K562 (cell line): ENCODE results near the gene OR10G7. TPM values are rescaled to one million over a fixed set of nuclear protein-coding genes. Genes with fewer than 3 reads are reported as not detected.

Experiments used
- ATAC-seq: fragments of 200-7000 bp; cut with Tn5 transposase; 3 replicates; pipeline ENCODE4 v1.9.1; 2020; ENCODE audit warnings: moderate library complexity
- BruUV-seq: library from RNA; stranded (reverse); fragments of 400-500 nt; replicated peaks from 2 replicates; lab custom pipeline; 2021; lab: Mats Ljungman, UMichigan
- CTCF ChIA-PET: fragments of 300-600 bp; formaldehyde crosslinking; extraction: SDS; loops from one replicate; lab custom pipeline; 2021; ENCODE audit warnings: low intra/inter-chr PET ratio; lab: Yijun Ruan, JAX
- POLR2A ChIA-PET: fragments of 300-600, 350-650 bp; sonication (Branson Sonifier 250); formaldehyde crosslinking; extraction: SDS; loops from one replicate; lab custom pipeline; 2021; ENCODE audit warnings: antibody characterized with exemption, inconsistent platforms; lab: Yijun Ruan, JAX
- DNase-seq, 4 experiments: peaks; one replicate each; pipeline versions ENCODE4 v3.0.0 to v3.0.0-alpha.2; 2011 to 2018; ENCODE audit warnings: low spot score in 3 of 4, mixed read lengths in 3 of 4; ENCODE audit errors: extremely low read depth in 1 of 4
- FAIRE-seq: peaks from 2 replicates; lab custom pipeline; 2011; peaks lifted over from hg19 to GRCh38; lab: Jason Lieb, UNC
- H2AFZ ChIP-seq: 2 replicates; pipeline ENCODE4 v1.6.0; 2011; ENCODE audit warnings: low read depth, low read length, control low read depth, inconsistent platforms
- H3K27ac ChIP-seq: fragments of 200-600 bp; 3 replicates; pipeline ENCODE4 v1.8.0; 2011; ENCODE audit warnings: low read depth, mild to moderate bottlenecking, control low read depth, inconsistent platforms, low read length, moderate library complexity, mixed read lengths; ENCODE audit errors: extremely low read depth
- H3K27me3 ChIP-seq, 2 experiments: fragments of 300-600 bp in 1 of 2; 2 replicates in 1 of 2; 3 replicates in 1 of 2; pipeline versions ENCODE4 v1.6.0 to v1.8.0; 2011; ENCODE audit warnings: inconsistent platforms in 2 of 2, low read length in 2 of 2, mild to moderate bottlenecking in 1 of 2, mixed read lengths in 1 of 2, moderate library complexity in 1 of 2; ENCODE audit not compliant: control insufficient read depth in 2 of 2, insufficient read depth in 2 of 2
- H3K36me3 ChIP-seq: fragments of 300-600 bp; 3 replicates; pipeline ENCODE4 v1.8.0; 2011; ENCODE audit warnings: mild to moderate bottlenecking, low read length, inconsistent platforms; ENCODE audit not compliant: control insufficient read depth, insufficient read depth
- H3K4me1 ChIP-seq, 2 experiments: fragments of 200-600 bp in 1 of 2; replicated peaks in 1 of 2; 2 replicates in 1 of 2; 3 replicates in 1 of 2; pipeline versions ENCODE4 v1.5.1 to v1.8.0; 2011; ENCODE audit warnings: inconsistent platforms in 2 of 2, low read length in 2 of 2, mild to moderate bottlenecking in 1 of 2, mixed read lengths in 1 of 2, moderate library complexity in 1 of 2; ENCODE audit not compliant: control insufficient read depth in 2 of 2, insufficient read depth in 2 of 2
- H3K4me2 ChIP-seq: 2 replicates; pipeline ENCODE4 v1.6.1; 2011; ENCODE audit warnings: low read length, control low read depth, inconsistent platforms, mixed read lengths; ENCODE audit not compliant: insufficient read depth
- H3K4me3 ChIP-seq: fragments of 200-600 bp; sonication (generic), shearing (Covaris generic); 2 replicates; pipeline ENCODE4 v1.5.1; 2016; ENCODE audit warnings: control low read depth, inconsistent platforms
- H3K79me2 ChIP-seq: fragments of 200-600 bp; 3 replicates; pipeline ENCODE4 v1.8.0; 2011; ENCODE audit warnings: low read length, inconsistent platforms; ENCODE audit not compliant: control insufficient read depth, insufficient read depth
- H3K9ac ChIP-seq, 2 experiments: 2 replicates each; pipeline versions ENCODE4 v1.6.0 to v1.6.1; 2011; ENCODE audit warnings: low read depth in 2 of 2, low read length in 2 of 2, control low read depth in 1 of 2, inconsistent platforms in 1 of 2, mild to moderate bottlenecking in 1 of 2, mixed read lengths in 1 of 2; ENCODE audit not compliant: insufficient read depth in 1 of 2
- H3K9me1 ChIP-seq: one replicate; pipeline ENCODE4 v1.6.0; 2011; ENCODE audit warnings: inconsistent platforms, mild to moderate bottlenecking, low read length, moderate library complexity; ENCODE audit not compliant: control insufficient read depth, insufficient read depth
- H3K9me3 ChIP-seq: replicated peaks from 2 replicates; pipeline ENCODE4 v1.5.1; 2011; ENCODE audit warnings: low read depth, low read length, inconsistent platforms; ENCODE audit not compliant: control insufficient read depth, insufficient read depth
- H4K20me1 ChIP-seq: replicated peaks from 2 replicates; pipeline ENCODE4 v1.6.1; 2011; ENCODE audit warnings: low read length, inconsistent platforms, mixed read lengths; ENCODE audit not compliant: control insufficient read depth, insufficient read depth
- ELF4 ChIP-seq: fragments of 450-650 bp; formaldehyde crosslinking; IDR thresholded peaks from 2 replicates; pipeline ENCODE4 v1.4.0; 2022; ENCODE audit warnings: missing genetic modification characterization
- FOXP1 ChIP-seq: sonication (generic); formaldehyde crosslinking; IDR thresholded peaks from 2 replicates; pipeline ENCODE4 v1.8.0; 2022; ENCODE audit warnings: mild to moderate bottlenecking, missing genetic modification reagents
- IFI16 ChIP-seq: fragments of 250-450 bp; sonication (Bioruptor Pico); IDR thresholded peaks from 2 replicates; pipeline ENCODE4 v2.1.2; 2022; ENCODE audit warnings: mild to moderate bottlenecking, inconsistent platforms
- JUN ChIP-seq, 2 experiments: sonication (generic) in 1 of 2; formaldehyde crosslinking in 1 of 2; IDR thresholded peaks; 2 replicates each; pipeline versions ENCODE4 v1.6.1 to v1.8.0; 2012 to 2022; ENCODE audit warnings: borderline replicate concordance in 2 of 2, mild to moderate bottlenecking in 2 of 2, improper control_type of control experiment in 1 of 2, low read depth in 1 of 2, low read length in 1 of 2, missing genetic modification reagents in 1 of 2
- PYGO2 ChIP-seq: fragments of 450-650 bp; IDR thresholded peaks from 2 replicates; pipeline ENCODE4 v1.6.1; 2016; ENCODE audit warnings: mild to moderate bottlenecking, missing genetic modification characterization, moderate library complexity, missing compliant biosample characterization
- RAD51 ChIP-seq: fragments of 450-650 bp; IDR thresholded peaks from 2 replicates; pipeline ENCODE4 v1.7.1; 2016; ENCODE audit warnings: low read depth, mild to moderate bottlenecking, borderline replicate concordance
- SNIP1 ChIP-seq: fragments of 450-650 bp; IDR thresholded peaks from 2 replicates; pipeline ENCODE4 v1.7.1; 2017; ENCODE audit warnings: low read depth, mild to moderate bottlenecking
- TBL1XR1 ChIP-seq, 2 experiments: IDR thresholded peaks; 2 replicates each; pipeline ENCODE4 v1.6.1; 2012; ENCODE audit warnings: improper control_type of control experiment in 2 of 2, low read length in 2 of 2, mild to moderate bottlenecking in 1 of 2
- TRIM28 ChIP-seq: fragments of 450-650 bp; IDR thresholded peaks from 2 replicates; pipeline ENCODE4 v1.6.1; 2017
- ZNF212 ChIP-seq: fragments of 450-650 bp; formaldehyde crosslinking; IDR thresholded peaks from 2 replicates; pipeline ENCODE4 v1.4.0; 2020; ENCODE audit warnings: mild to moderate bottlenecking
- ZNF347 ChIP-seq: fragments of 450-650 bp; formaldehyde crosslinking; IDR thresholded peaks from 2 replicates; pipeline ENCODE4 v1.4.0; 2020; ENCODE audit warnings: low read depth, mild to moderate bottlenecking, moderate library complexity
- WGBS: fragments of 100-300 bp; shearing (Covaris generic); methylation state at CpG from one replicate; pipeline ENCODE4 v1.1.6; 2016; ENCODE audit warnings: low coverage, mixed read lengths; ENCODE audit not compliant: insufficient coverage; ENCODE audit errors: missing lambda C conversion rate; 5-methylcytosine and 5-hydroxymethylcytosine counted together
- in situ Hi-C: fragments of 300-500 bp; cut with MboI; formaldehyde crosslinking; loops from 4 replicates; pipeline ENCODE4 v1.15.0; 2018; ENCODE audit warnings: inconsistent platforms, mixed read lengths
- intact Hi-C: fragments of 100-400 bp; cut with micrococcal nuclease; formaldehyde crosslinking; loops from 2 replicates; pipeline ENCODE4 v1.14.2; 2022
- polyA plus RNA-seq, 8 experiments: library from polyadenylated mRNA; depleted of rRNA in 4 of 8; stranded (reverse) in 5 of 8; unstranded in 3 of 8; fragments of >200 nt; fragmentation: Nextera tagmentation in 2 of 8; fragmentation: Illumina TruSeq in 1 of 8; extraction: Ambion mirVana in 2 of 8; extraction: Trizol in 1 of 8; gene quantifications; 2 replicates each; pipeline versions ENCODE4 v1.2.1 to v1.2.3, GENCODE V29; 2011 to 2014; ENCODE audit warnings: inconsistent platforms in 1 of 8, missing spikeins in 1 of 8
- total RNA-seq, 7 experiments: library from RNA; depleted of rRNA in 6 of 7; stranded (reverse); fragments of >200 nt in 6 of 7; fragmentation: Illumina TruSeq in 2 of 7; extraction: Trizol in 2 of 7; gene quantifications; 2 replicates each; pipeline versions ENCODE4 v1.2.1 to v1.2.3, GENCODE V29; 2011 to 2021; ENCODE audit warnings: low replicate concordance in 1 of 7
- TF ChIP-seq, protein P1 (sequence below): fragments of 250-450 bp; sonication (Bioruptor Pico); IDR thresholded peaks from 2 replicates; pipeline ENCODE4 v1.8.0; 2022; ENCODE audit warnings: inconsistent platforms, mild to moderate bottlenecking, moderate library complexity, borderline replicate concordance
- TF ChIP-seq, protein P2 (sequence below): fragments of 450-650 bp; formaldehyde crosslinking; conservative IDR thresholded peaks from 2 replicates; pipeline ENCODE4 v1.4.0; 2022; ENCODE audit warnings: mild to moderate bottlenecking, missing genetic modification characterization
- TF ChIP-seq, protein P3 (sequence below): IDR thresholded peaks from 2 replicates; pipeline ENCODE4 v1.6.1; 2011; ENCODE audit warnings: borderline replicate concordance, low read depth, mild to moderate bottlenecking, moderate library complexity, low read length; ENCODE audit not compliant: insufficient read depth, poor library complexity, severe bottlenecking
- TF ChIP-seq, protein P4 (sequence below), 2 experiments: fragments of 450-650 bp in 1 of 2; IDR thresholded peaks; 2 replicates each; pipeline ENCODE4 v1.6.1; 2011 to 2017; ENCODE audit warnings: low read depth in 2 of 2, antibody characterized with exemption in 1 of 2, borderline replicate concordance in 1 of 2, low read length in 1 of 2, mild to moderate bottlenecking in 1 of 2, mixed read lengths in 1 of 2; ENCODE audit not compliant: control insufficient read depth in 1 of 2

The OR10G7 gene
- total and polyA plus RNA-seq, 9 of the 15 experiments (the other 6 are each of a cell fraction or from before 2014, with no cell fraction given) = not detected

DNA sequence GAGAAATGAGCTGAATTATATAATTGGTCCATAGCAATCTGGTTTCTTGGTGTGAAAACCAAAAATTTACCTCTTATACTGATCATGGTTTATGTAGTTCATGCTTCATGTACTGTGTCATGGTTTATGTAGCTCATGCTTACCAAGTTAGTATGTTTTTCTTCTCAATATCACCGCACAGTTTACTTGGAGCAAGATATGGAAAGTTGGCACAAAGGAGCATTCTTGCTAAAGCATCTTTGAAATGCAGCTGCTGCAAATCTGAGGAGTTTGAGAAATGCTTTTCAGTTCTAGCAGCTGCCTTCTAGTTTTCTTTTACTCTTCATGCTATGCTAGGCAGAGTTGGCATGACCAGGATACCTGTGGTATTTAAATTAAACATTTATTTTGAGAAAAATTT is 4.5 kb downstream of the OR10G7 start:
- Histone ChIP-seq H3K36me3 (no peaks in the 10 kb centered on the region), H3K9me3 (no peaks in the 10 kb centered on the region), H3K79me2 (no peaks in the 10 kb centered on the region), H3K9me1 (no peaks in the 10 kb centered on the region), H3K27me3 (0 out of 5 replicates have a peak, but pooled peaks cover 0 to 2% of the 10 kb centered on the region in 2 experiments), H3K9ac (no peak overlapping the region), H2AFZ (no peak overlapping the region), H3K4me1 (no peaks in the 10 kb centered on the region), H3K4me3 (no peak overlapping the region), H3K27ac (no peak overlapping the region)
- in situ Hi-C loops (no loop called here), intact Hi-C loops (no loop called here)
- CTCF ChIA-PET = no interaction called here
- POLR2A ChIA-PET = no interaction called here
- WGBS = 0% methylated on average over 1 of the region's 1 CpG
- FAIRE-seq (no peak), ATAC-seq (no peak), DNase-seq (no peak)
- TF ChIP-seq, protein P1, sequence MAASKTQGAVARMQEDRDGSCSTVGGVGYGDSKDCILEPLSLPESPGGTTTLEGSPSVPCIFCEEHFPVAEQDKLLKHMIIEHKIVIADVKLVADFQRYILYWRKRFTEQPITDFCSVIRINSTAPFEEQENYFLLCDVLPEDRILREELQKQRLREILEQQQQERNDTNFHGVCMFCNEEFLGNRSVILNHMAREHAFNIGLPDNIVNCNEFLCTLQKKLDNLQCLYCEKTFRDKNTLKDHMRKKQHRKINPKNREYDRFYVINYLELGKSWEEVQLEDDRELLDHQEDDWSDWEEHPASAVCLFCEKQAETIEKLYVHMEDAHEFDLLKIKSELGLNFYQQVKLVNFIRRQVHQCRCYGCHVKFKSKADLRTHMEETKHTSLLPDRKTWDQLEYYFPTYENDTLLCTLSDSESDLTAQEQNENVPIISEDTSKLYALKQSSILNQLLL (CRISPR knock-in tag) = no peak
- TF ChIP-seq, protein P2, sequence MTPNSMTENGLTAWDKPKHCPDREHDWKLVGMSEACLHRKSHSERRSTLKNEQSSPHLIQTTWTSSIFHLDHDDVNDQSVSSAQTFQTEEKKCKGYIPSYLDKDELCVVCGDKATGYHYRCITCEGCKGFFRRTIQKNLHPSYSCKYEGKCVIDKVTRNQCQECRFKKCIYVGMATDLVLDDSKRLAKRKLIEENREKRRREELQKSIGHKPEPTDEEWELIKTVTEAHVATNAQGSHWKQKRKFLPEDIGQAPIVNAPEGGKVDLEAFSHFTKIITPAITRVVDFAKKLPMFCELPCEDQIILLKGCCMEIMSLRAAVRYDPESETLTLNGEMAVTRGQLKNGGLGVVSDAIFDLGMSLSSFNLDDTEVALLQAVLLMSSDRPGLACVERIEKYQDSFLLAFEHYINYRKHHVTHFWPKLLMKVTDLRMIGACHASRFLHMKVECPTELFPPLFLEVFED (CRISPR knock-in tag) = no peak
- TF ChIP-seq PYGO2 (tag) (no peak), SNIP1 (no peak), TBL1XR1 (IDR thresholded peaks at IDR 0.05; ENCODE audit: low read length in 2 of 2) (no peak), RAD51 (no peak), IFI16 (CRISPR knock-in tag) (no peak), TRIM28 (no peak), ELF4 (no peak), ZNF347 (CRISPR knock-in tag) (no peak), FOXP1 (CRISPR knock-in tag) (no peak), JUN (IDR thresholded peaks at IDR 0.05; ENCODE audit: borderline replicate concordance, low read depth, low read length) (no peak), JUN (CRISPR knock-in tag; IDR thresholded peaks at IDR 0.05; ENCODE audit: borderline replicate concordance) (no peak), ZNF212 (CRISPR knock-in tag) (no peak)
- TF ChIP-seq, protein P3, sequence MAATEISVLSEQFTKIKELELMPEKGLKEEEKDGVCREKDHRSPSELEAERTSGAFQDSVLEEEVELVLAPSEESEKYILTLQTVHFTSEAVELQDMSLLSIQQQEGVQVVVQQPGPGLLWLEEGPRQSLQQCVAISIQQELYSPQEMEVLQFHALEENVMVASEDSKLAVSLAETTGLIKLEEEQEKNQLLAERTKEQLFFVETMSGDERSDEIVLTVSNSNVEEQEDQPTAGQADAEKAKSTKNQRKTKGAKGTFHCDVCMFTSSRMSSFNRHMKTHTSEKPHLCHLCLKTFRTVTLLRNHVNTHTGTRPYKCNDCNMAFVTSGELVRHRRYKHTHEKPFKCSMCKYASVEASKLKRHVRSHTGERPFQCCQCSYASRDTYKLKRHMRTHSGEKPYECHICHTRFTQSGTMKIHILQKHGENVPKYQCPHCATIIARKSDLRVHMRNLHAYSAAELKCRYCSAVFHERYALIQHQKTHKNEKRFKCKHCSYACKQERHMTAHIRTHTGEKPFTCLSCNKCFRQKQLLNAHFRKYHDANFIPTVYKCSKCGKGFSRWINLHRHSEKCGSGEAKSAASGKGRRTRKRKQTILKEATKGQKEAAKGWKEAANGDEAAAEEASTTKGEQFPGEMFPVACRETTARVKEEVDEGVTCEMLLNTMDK = no peak
- TF ChIP-seq, protein P4, sequence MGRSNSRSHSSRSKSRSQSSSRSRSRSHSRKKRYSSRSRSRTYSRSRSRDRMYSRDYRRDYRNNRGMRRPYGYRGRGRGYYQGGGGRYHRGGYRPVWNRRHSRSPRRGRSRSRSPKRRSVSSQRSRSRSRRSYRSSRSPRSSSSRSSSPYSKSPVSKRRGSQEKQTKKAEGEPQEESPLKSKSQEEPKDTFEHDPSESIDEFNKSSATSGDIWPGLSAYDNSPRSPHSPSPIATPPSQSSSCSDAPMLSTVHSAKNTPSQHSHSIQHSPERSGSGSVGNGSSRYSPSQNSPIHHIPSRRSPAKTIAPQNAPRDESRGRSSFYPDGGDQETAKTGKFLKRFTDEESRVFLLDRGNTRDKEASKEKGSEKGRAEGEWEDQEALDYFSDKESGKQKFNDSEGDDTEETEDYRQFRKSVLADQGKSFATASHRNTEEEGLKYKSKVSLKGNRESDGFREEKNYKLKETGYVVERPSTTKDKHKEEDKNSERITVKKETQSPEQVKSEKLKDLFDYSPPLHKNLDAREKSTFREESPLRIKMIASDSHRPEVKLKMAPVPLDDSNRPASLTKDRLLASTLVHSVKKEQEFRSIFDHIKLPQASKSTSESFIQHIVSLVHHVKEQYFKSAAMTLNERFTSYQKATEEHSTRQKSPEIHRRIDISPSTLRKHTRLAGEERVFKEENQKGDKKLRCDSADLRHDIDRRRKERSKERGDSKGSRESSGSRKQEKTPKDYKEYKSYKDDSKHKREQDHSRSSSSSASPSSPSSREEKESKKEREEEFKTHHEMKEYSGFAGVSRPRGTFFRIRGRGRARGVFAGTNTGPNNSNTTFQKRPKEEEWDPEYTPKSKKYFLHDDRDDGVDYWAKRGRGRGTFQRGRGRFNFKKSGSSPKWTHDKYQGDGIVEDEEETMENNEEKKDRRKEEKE (IDR thresholded peaks at IDR 0.05; ENCODE audit: borderline replicate concordance in 1 of 2, control insufficient read depth in 1 of 2, low read depth in 2 of 2, low read length in 1 of 2) = no peak
- TF ChIP-seq, all 486 proteins: peak for 0
- Histone ChIP-seq H4K20me1 (no peaks in the 10 kb centered on the region), H3K4me2 (no peak overlapping the region)
- no TSS peak for BruUV-seq
